ENCODE results near the gene CD200R1.

CD200R1 gene

DNA sequence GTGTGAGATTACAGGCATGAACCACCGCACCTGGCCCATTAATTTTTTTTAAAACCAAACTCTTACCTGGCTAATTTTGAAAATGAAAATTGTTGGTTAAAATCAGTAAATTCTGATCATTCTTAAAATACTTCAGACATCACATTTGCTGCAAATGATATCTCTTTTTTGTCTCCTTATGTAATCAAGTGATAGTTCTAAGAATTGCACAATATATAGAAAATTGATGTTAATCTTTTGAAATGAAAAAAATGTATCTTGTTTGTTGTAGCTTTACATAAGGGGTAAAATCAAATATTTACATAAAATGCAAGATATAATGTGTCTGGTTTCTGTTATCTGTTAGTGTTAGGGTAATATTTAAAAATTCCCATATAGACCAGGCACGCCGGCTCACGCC, 20.9 kb upstream of the CD200R1 start:
- Histone ChIP-seq H3K9me3 (ENCODE audit: insufficient read depth, low read depth, low read length) (no peaks in the 10 kb centered on the region), H3K27ac (ENCODE audit: low read length) (no peak overlapping the region), H3K36me3 (ENCODE audit: insufficient read depth, low read depth, low read length) (peaks cover 43% of the 10 kb centered on the region), H3K27me3 (ENCODE audit: insufficient read depth, low read length) (no peaks in the 10 kb centered on the region), H3K9ac (ENCODE audit: low read depth, low read length) (no peak overlapping the region), H3K4me3 (ENCODE audit: low read length) (no peak overlapping the region), H3K4me1 (ENCODE audit: insufficient read depth, low read length) (peaks cover 6% of the 10 kb centered on the region; the same call in 1 of the 2 replicates)

DNA sequence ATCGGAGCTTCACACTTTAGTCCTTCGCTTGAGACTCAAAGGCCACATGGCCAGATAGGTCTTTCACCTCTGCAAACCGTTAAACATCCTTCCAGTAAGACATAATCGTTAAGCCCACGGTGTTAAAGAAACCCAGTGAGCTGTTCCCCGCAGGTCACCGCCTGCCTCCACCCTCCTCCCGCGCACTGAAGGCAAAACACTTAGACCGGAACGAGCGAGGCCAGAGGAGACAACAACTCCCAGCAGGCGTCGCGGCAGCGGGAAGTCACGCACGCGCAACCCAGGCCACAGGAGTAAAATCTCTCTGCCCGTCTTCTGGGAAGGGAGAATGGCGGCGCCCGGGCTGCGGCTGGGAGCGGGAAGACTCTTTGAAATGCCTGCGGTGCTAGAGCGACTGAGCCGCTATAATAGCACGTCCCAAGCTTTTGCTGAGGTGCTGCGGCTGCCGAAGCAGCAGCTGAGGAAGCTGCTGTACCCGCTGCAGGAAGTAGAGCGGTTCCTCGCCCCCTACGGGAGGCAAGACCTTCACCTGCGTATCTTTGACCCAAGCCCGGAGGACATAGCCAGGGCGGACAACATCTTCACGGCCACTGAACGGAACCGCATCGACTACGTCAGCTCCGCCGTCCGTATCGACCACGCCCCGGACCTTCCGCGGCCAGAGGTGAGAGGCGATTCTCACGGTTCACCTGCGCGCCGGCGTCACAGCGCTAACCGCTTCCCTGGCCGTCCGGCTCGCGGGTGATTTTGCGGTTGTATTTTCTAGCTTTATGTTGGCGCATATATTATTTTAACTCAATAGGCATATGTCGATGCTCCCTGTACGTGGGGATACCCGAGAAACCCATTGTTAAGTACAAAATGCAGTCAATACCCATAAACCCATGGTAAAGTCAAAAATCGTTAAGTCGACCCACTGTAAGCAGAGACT, 16.0 kb upstream of the CD200R1 start, which contains the start of gene GTPBP8:
Gene GTPBP8 (plus strand): TSS at position 313 of the 931 bp plus-strand sequence. CDS start 16 bp downstream, at position 329.
- H3K9me3 ChIP-seq (ENCODE audit: insufficient read depth, low read depth, low read length) = no peaks in the 10 kb centered on the region
- peak within 1 kb of the TSS; percentile 53 for H3K27ac ChIP-seq (ENCODE audit: low read length)
- peaks cover 6% of the 10 kb centered on the region; the same call in 1 of the 2 replicates for H3K4me1 ChIP-seq (ENCODE audit: insufficient read depth, low read length)
- H3K4me3 ChIP-seq (ENCODE audit: low read length) = peak within 1 kb of the TSS; percentile 91
- H3K36me3 ChIP-seq (ENCODE audit: insufficient read depth, low read depth, low read length) = peaks cover 3% of the 10 kb centered on the region; the same call in 1 of the 2 replicates
- H3K27me3 ChIP-seq (ENCODE audit: insufficient read depth, low read length) = no peaks in the 10 kb centered on the region
- H3K9ac ChIP-seq (ENCODE audit: low read depth, low read length) = peak within 1 kb of the TSS; percentile 91

DNA sequence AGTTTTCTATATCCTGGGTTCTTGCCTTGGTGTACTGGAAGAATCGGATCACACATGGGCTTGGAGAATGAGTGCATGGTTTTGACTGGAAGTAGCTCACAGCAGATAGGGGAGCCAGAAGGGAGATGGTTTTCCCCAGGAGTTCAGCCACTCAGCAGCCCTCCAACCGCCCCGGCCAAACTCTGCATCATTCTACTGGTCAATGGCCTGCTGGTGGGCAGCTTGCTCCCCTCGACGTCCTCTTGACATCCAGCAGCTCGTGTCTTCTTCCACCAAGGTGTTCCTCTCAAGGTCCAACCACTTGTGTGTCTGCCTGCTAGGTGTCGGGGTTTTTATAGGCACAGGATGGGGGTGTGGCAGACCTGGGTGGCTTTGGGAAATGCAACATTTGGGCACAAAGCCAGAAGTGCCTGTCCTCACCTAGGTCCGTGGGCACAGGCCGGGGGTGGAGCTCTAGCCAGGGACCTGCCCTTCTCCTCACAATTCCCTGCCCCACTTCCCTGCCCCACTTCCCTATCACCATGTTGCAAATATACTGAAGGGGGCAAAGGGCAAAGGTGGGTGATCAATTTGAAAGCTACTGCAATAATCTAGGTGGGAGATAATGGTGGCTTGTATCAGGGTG, 12.9 kb upstream of the CD200R1 start:
- H3K27me3 ChIP-seq (ENCODE audit: insufficient read depth, low read length) = no peaks in the 10 kb centered on the region
- peaks cover 6% of the 10 kb centered on the region; the same call in 1 of the 2 replicates for H3K4me1 ChIP-seq (ENCODE audit: insufficient read depth, low read length)
- H3K27ac ChIP-seq (ENCODE audit: low read length) = no peak overlapping the region
- H3K9ac ChIP-seq (ENCODE audit: low read depth, low read length) = no peak overlapping the region
- H3K4me3 ChIP-seq (ENCODE audit: low read length) = no peak overlapping the region
- no peaks in the 10 kb centered on the region for H3K36me3 ChIP-seq (ENCODE audit: insufficient read depth, low read depth, low read length)
- no peaks in the 10 kb centered on the region for H3K9me3 ChIP-seq (ENCODE audit: insufficient read depth, low read depth, low read length)

DNA sequence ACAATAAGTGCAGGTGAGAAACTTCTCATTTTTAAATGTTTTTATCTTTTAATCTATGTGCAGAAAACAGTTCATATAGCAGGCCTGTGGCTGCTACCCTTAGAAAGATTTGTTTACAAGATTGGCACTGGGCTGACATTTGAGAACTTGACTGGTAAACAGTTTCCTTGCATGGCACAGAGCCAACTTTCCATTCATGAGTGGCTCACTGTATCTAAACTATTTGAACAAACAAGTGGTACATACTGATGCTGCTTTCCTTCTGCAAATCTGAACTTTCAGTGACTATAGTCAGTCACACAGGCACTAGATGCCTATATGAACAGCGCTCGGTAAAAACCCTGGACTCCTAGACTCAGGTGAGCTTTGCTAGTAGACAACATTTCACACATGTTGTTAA, 9.6 kb upstream of the CD200R1 start:
- Histone ChIP-seq H3K27ac (ENCODE audit: low read length) (no peak overlapping the region), H3K36me3 (ENCODE audit: insufficient read depth, low read depth, low read length) (no peaks in the 10 kb centered on the region), H3K27me3 (ENCODE audit: insufficient read depth, low read length) (no peaks in the 10 kb centered on the region)

DNA sequence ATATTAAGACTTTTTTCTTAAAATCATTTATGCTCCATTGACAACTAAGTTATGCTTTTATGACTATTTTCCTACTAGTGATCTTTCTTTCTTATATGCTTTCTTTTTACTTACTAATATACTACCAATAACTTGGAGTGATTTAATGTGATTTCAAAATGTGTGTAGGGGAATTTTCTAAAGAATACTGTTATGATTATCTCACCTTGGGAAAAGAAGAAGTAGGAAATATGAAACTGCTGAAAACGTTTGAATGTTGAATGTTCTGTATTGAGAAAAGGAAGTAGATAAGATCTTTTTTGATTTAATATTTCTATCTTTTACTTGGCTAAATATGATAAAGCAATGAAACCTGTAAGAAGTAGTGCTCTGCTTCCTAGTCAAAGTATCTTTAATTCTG, 7.8 kb upstream of the CD200R1 start:
- Histone ChIP-seq H3K4me1 (ENCODE audit: insufficient read depth, low read length) (no peaks in the 10 kb centered on the region), H3K4me3 (ENCODE audit: low read length) (no peak overlapping the region), H3K9me3 (ENCODE audit: insufficient read depth, low read depth, low read length) (no peaks in the 10 kb centered on the region), H3K27ac (ENCODE audit: low read length) (no peak overlapping the region), H3K36me3 (ENCODE audit: insufficient read depth, low read depth, low read length) (no peaks in the 10 kb centered on the region), H3K9ac (ENCODE audit: low read depth, low read length) (no peak overlapping the region), H3K27me3 (ENCODE audit: insufficient read depth, low read length) (no peaks in the 10 kb centered on the region)

More for the DNA sequence above, 9.6 kb upstream of the CD200R1 start:
- H3K9me3 ChIP-seq (ENCODE audit: insufficient read depth, low read depth, low read length) = no peaks in the 10 kb centered on the region
- H3K4me1 ChIP-seq (ENCODE audit: insufficient read depth, low read length) = no peaks in the 10 kb centered on the region
- H3K4me3 ChIP-seq (ENCODE audit: low read length) = no peak overlapping the region
- H3K9ac ChIP-seq (ENCODE audit: low read depth, low read length) = no peak overlapping the region

DNA sequence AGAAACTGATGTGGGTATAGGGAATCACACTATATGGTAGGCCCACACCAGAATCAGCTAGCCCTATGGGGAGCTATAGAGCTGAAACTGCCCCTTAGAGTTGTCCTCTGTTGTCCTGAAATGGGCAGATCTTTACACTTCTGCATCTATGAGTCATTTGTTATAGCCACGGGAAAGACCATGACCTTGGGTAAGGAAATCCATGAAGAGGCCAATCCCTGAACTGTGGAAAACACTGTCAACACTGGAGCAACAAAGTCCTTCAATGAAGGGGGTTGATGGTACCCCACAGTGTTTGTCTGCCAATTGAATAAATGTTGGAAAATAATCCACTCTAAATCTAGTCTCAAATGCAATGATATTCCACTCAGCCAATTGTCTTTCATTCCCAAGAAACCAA, 5.2 kb upstream of the CD200R1 start:
- H3K27ac ChIP-seq (ENCODE audit: low read length) = no peak overlapping the region
- no peaks in the 10 kb centered on the region for H3K36me3 ChIP-seq (ENCODE audit: insufficient read depth, low read depth, low read length)

DNA sequence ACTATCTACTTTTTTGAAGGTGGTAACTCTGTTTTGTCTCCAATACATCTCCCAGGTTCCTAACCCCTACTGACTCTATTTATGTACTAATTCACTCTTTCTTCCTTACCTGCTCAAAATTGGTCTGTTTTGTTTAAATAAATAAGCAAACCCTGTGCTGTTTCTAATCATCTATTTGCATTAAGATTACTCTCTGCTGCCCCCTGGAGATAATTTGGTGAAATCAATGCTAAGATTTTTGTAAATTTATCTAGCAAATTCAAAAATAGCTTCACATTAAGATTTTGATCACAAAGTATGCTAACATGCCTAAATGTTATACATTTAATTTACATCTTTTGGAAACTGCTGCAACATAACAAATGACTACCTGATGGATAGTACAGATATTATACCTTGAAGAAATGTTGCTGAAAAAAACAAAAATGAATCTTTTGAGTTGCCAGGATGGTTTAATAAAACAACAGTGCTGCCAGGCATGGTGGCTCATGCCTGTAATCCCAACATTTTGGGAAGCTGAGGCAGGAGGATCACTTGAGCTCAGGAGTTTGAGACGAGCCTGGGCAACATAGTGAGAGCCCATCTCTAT, 4.4 kb upstream of the CD200R1 start:
- Histone ChIP-seq H3K36me3 (ENCODE audit: insufficient read depth, low read depth, low read length) (no peaks in the 10 kb centered on the region), H3K9me3 (ENCODE audit: insufficient read depth, low read depth, low read length) (no peaks in the 10 kb centered on the region), H3K4me1 (ENCODE audit: insufficient read depth, low read length) (no peaks in the 10 kb centered on the region), H3K27ac (ENCODE audit: low read length) (no peak overlapping the region), H3K27me3 (ENCODE audit: insufficient read depth, low read length) (no peaks in the 10 kb centered on the region), H3K9ac (ENCODE audit: low read depth, low read length) (no peak overlapping the region), H3K4me3 (ENCODE audit: low read length) (no peak overlapping the region)

More for the DNA sequence above, 5.2 kb upstream of the CD200R1 start:
- Histone ChIP-seq H3K27me3 (ENCODE audit: insufficient read depth, low read length) (no peaks in the 10 kb centered on the region), H3K9me3 (ENCODE audit: insufficient read depth, low read depth, low read length) (no peaks in the 10 kb centered on the region), H3K4me1 (ENCODE audit: insufficient read depth, low read length) (no peaks in the 10 kb centered on the region), H3K9ac (ENCODE audit: low read depth, low read length) (no peak overlapping the region), H3K4me3 (ENCODE audit: low read length) (no peak overlapping the region)

DNA sequence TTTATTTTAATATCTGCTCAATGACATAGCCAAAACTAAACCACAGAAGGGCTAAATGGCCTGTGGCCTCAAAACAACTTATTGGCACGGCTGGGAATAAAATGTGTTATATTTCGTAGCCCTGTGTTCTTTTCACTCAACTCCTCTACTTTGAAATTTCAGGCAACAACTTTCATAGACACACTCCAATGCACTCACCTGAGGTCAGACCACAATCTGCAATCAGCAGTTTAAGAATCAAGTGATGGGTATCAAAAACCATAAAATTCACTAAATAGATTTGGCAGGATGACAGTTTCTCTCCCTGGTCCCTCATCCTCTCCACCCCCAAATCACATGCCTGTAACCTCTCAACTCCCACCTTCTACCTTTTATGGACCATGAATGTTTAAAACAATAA, 2.0 kb upstream of the CD200R1 start:
- H3K4me3 ChIP-seq (ENCODE audit: low read length) = no peak overlapping the region
- no peaks in the 10 kb centered on the region for H3K9me3 ChIP-seq (ENCODE audit: insufficient read depth, low read depth, low read length)
- no peaks in the 10 kb centered on the region for H3K4me1 ChIP-seq (ENCODE audit: insufficient read depth, low read length)
- no peak overlapping the region for H3K27ac ChIP-seq (ENCODE audit: low read length)
- H3K36me3 ChIP-seq (ENCODE audit: insufficient read depth, low read depth, low read length) = no peaks in the 10 kb centered on the region
- H3K27me3 ChIP-seq (ENCODE audit: insufficient read depth, low read length) = no peaks in the 10 kb centered on the region
- no peak overlapping the region for H3K9ac ChIP-seq (ENCODE audit: low read depth, low read length)

DNA sequence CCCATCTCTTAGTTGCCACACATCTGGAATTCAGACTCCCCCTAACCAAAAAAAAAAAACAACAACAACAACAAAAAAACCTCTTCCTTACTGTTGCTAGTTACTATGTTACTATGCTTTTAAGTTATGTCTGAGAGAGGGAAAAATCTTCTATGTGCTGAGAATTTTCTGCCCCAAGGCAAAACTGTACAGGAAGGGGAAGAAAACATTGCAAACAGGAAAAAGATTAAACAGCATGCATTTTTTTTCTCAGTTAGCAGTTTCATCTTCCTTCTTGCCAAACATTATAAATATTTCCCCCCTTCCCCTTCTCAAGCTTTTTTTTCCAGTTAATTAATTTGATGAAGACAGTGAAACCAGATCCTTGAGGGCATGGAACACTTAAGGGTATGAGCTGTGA, 1.1 kb upstream of the CD200R1 start:
- Histone ChIP-seq H3K4me1 (ENCODE audit: insufficient read depth, low read length) (no peaks in the 10 kb centered on the region), H3K9me3 (ENCODE audit: insufficient read depth, low read depth, low read length) (no peaks in the 10 kb centered on the region), H3K27ac (ENCODE audit: low read length) (no peak overlapping the region)

DNA sequence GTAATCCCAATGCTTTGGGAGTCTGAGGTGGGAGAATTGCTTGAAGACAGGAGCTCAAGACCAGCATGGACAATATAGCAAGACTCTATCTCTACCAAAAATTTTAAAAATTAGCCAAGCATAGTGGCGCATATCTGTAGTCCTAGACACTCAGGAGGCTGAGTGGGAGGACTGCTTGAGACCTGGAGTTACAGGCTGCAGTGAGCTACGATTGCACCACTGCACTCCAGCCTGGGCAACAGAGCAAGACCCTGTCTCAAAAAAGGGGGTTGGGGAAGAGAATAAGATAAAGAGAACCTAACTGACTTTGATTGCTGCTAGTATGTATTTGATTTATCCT, 755 bp downstream of the CD200R1 start:
- no peak overlapping the region for H3K27ac ChIP-seq (ENCODE audit: low read length)
- H3K9me3 ChIP-seq (ENCODE audit: insufficient read depth, low read depth, low read length) = no peaks in the 10 kb centered on the region
- no peaks in the 10 kb centered on the region for H3K27me3 ChIP-seq (ENCODE audit: insufficient read depth, low read length)
- H3K36me3 ChIP-seq (ENCODE audit: insufficient read depth, low read depth, low read length) = no peaks in the 10 kb centered on the region
- no peak overlapping the region for H3K9ac ChIP-seq (ENCODE audit: low read depth, low read length)
- H3K4me1 ChIP-seq (ENCODE audit: insufficient read depth, low read length) = no peaks in the 10 kb centered on the region
- no peak overlapping the region for H3K4me3 ChIP-seq (ENCODE audit: low read length)

More for the DNA sequence above, 1.1 kb upstream of the CD200R1 start:
- no peaks in the 10 kb centered on the region for H3K27me3 ChIP-seq (ENCODE audit: insufficient read depth, low read length)
- H3K9ac ChIP-seq (ENCODE audit: low read depth, low read length) = no peak overlapping the region
- H3K4me3 ChIP-seq (ENCODE audit: low read length) = no peak overlapping the region
- H3K36me3 ChIP-seq (ENCODE audit: insufficient read depth, low read depth, low read length) = no peaks in the 10 kb centered on the region

DNA sequence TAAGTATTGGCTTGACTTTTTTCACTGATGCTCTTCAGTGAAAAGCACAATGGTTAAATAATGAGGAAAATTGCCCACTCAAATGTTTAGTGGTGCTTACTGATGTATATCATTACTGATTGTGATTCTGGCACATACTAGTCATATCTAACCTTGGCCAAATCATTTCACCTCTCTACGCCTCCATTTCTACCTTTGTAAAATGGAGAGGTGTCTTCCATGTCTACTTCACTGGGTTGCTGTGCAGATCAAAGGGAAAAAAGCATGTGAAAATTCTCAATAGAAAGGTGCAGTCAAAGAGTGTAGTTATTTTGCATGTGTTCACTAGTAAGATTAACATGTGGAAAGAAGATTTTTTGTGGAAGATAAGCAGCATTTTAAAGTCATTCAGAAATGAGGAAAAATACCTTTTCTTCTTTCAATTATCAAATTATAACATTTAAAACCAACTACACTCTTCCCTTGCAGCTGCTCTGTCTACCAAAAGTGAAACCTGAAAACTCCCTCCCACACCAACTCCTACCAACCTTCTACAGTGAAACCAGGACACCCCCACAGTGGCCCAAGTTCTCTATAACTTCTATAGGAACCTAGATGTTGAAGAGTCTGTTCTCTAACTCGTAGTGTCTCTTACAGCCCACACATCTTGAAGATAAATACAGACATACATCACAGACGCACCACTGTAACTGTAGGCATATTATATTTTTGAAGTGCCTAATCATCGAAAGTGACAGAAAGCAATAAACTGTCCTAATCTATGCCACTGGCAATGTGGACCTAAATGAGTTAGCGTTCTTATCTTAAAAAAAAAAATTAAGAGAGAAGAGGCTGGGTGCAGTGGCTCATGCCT, 1.4 kb downstream of the CD200R1 start:
- H3K27ac ChIP-seq (ENCODE audit: low read length) = no peak overlapping the region
- H3K9ac ChIP-seq (ENCODE audit: low read depth, low read length) = no peak overlapping the region
- H3K27me3 ChIP-seq (ENCODE audit: insufficient read depth, low read length) = no peaks in the 10 kb centered on the region
- H3K4me3 ChIP-seq (ENCODE audit: low read length) = no peak overlapping the region
- no peaks in the 10 kb centered on the region for H3K36me3 ChIP-seq (ENCODE audit: insufficient read depth, low read depth, low read length)
- H3K9me3 ChIP-seq (ENCODE audit: insufficient read depth, low read depth, low read length) = no peaks in the 10 kb centered on the region
- no peaks in the 10 kb centered on the region for H3K4me1 ChIP-seq (ENCODE audit: insufficient read depth, low read length)

Measured in iPS-20b (cell line).